Keratinocyte (primary cell): Measurements from ENCODE around the gene DPP3. TPM values are rescaled to one million over a fixed set of nuclear protein-coding genes. Genes with fewer than 3 reads are reported as not detected.

Source experiments
- DNase-seq: peaks from one replicate; pipeline ENCODE4 v3.0.0-alpha.2; 2011; ENCODE audit warnings: low read depth, missing footprints, low spot score
- FAIRE-seq: peaks from 2 replicates; lab custom pipeline; 2011; peaks lifted over from hg19 to GRCh38; lab: Jason Lieb, UNC
- H2AFZ ChIP-seq: 2 replicates; pipeline ENCODE4 v1.6.0; 2012; ENCODE audit warnings: low read length, control low read depth, inconsistent platforms; ENCODE audit not compliant: control insufficient read depth
- H3K27ac ChIP-seq: 2 replicates; pipeline ENCODE4 v1.5.1; 2011; ENCODE audit warnings: low read length; ENCODE audit not compliant: control insufficient read depth, insufficient read depth
- H3K27me3 ChIP-seq: 3 replicates; pipeline ENCODE4 v1.6.0; 2011; ENCODE audit warnings: low read length; ENCODE audit not compliant: control insufficient read depth, insufficient read depth; ENCODE audit errors: extremely low read depth
- H3K36me3 ChIP-seq, 2 experiments: 2 replicates in 1 of 2; 3 replicates in 1 of 2; pipeline ENCODE4 v1.5.1; 2011; ENCODE audit warnings: low read length in 2 of 2, mild to moderate bottlenecking in 1 of 2; ENCODE audit not compliant: control insufficient read depth in 2 of 2, insufficient read depth in 2 of 2; ENCODE audit errors: extremely low read depth in 1 of 2
- H3K4me1 ChIP-seq: 3 replicates; pipeline ENCODE4 v1.5.1; 2011; ENCODE audit warnings: low read length; ENCODE audit not compliant: control insufficient read depth, insufficient read depth; ENCODE audit errors: extremely low read depth
- H3K4me2 ChIP-seq: 3 replicates; pipeline ENCODE4 v1.6.0; 2011; ENCODE audit warnings: low read depth, low read length; ENCODE audit not compliant: control insufficient read depth, insufficient read depth; ENCODE audit errors: extremely low read depth
- H3K4me3 ChIP-seq, 3 experiments: fragments of 200-600 bp in 1 of 3; sonication (generic) in 1 of 3; 2 replicates in 2 of 3; 3 replicates in 1 of 3; pipeline ENCODE4 v1.5.1; 2011 to 2016; ENCODE audit warnings: low read length in 3 of 3, mild to moderate bottlenecking in 3 of 3, control low read depth in 2 of 3, inconsistent platforms in 1 of 3, low read depth in 1 of 3, mixed read lengths in 1 of 3, mixed run types in 1 of 3, moderate library complexity in 1 of 3; ENCODE audit not compliant: control insufficient read depth in 2 of 3, insufficient read depth in 2 of 3; ENCODE audit errors: extremely low read depth in 1 of 3
- H3K79me2 ChIP-seq: 2 replicates; pipeline ENCODE4 v1.6.0; 2012; ENCODE audit warnings: low read length; ENCODE audit not compliant: control insufficient read depth, insufficient read depth
- H3K9ac ChIP-seq: 3 replicates; pipeline ENCODE4 v1.6.0; 2011; ENCODE audit warnings: low read length; ENCODE audit not compliant: control insufficient read depth, insufficient read depth; ENCODE audit errors: extremely low read depth
- H3K9me1 ChIP-seq: 3 replicates; pipeline ENCODE4 v1.6.0; 2011; ENCODE audit warnings: low read length; ENCODE audit not compliant: control insufficient read depth, insufficient read depth; ENCODE audit errors: extremely low read depth
- H3K9me3 ChIP-seq: 2 replicates; pipeline ENCODE4 v1.5.1; 2012; ENCODE audit warnings: low read depth, low read length; ENCODE audit not compliant: control insufficient read depth
- H4K20me1 ChIP-seq: 3 replicates; pipeline ENCODE4 v1.6.0; 2011; ENCODE audit warnings: low read length; ENCODE audit not compliant: control insufficient read depth, insufficient read depth; ENCODE audit errors: extremely low read depth
- EZH2 ChIP-seq: IDR thresholded peaks from one replicate; pipeline ENCODE4 v1.6.1; 2012; ENCODE audit warnings: inconsistent platforms, mild to moderate bottlenecking, low read length, moderate library complexity
- dilution Hi-C: fragments of 300-500 bp; cut with MboI; formaldehyde crosslinking; loops from one replicate; pipeline ENCODE4 v1.7.0; 2020; ENCODE audit warnings: low sequenced_read_pairs; ENCODE audit not compliant: extremely low pct_ligation_motif_present
- polyA plus RNA-seq, 5 experiments: library from polyadenylated mRNA; depleted of rRNA in 3 of 5; stranded (reverse) in 3 of 5; stranded (forward) in 1 of 5; unstranded in 1 of 5; fragments of >200 nt; gene quantifications; 1 replicate in 1 of 5; 2 replicates in 3 of 5; 3 replicates in 1 of 5; pipeline versions ENCODE4 v1.2.1 to v1.2.3, GENCODE V29; 2011 to 2012; ENCODE audit warnings: missing spikeins in 2 of 5, low read depth in 1 of 5, low replicate concordance in 1 of 5
- TF ChIP-seq, protein P1 (sequence below), 3 experiments: IDR thresholded peaks in 1 of 3; conservative IDR thresholded peaks in 1 of 3; optimal IDR thresholded peaks in 1 of 3; 2 replicates in 2 of 3; 3 replicates in 1 of 3; pipeline versions ENCODE3 to v1.5.1; 2011; ENCODE audit warnings: low read length in 3 of 3, mild to moderate bottlenecking in 3 of 3, moderate library complexity in 2 of 3, control low read depth in 1 of 3, inconsistent platforms in 1 of 3; ENCODE audit not compliant: insufficient read depth in 2 of 3; ENCODE audit errors: extremely low read depth in 1 of 3

DPP3 gene
- polyA plus RNA-seq, 1 donor (not counting 4 experiments of a cell fraction or from before 2014, with no cell fraction given) = 57.9 TPM

- H3K27me3 ChIP-seq = no peaks in the 10 kb centered on the region
- H3K4me2 ChIP-seq = no peak overlapping the region
- H3K9me3 ChIP-seq = no peaks in the 10 kb centered on the region
- peaks cover 6 to 7% of the 10 kb centered on the region in 2 experiments for H3K36me3 ChIP-seq
- dilution Hi-C loops = no loop called here
- peaks cover 3% of the 10 kb centered on the region for H3K79me2 ChIP-seq
- no peaks in the 10 kb centered on the region for H3K4me1 ChIP-seq
- no peak for DNase-seq
- H3K9me1 ChIP-seq = no peaks in the 10 kb centered on the region
- no peak overlapping the region for H2AFZ ChIP-seq
- no peak overlapping the region for H3K9ac ChIP-seq
- no peak for TF ChIP-seq EZH2
- TF ChIP-seq, protein P1, sequence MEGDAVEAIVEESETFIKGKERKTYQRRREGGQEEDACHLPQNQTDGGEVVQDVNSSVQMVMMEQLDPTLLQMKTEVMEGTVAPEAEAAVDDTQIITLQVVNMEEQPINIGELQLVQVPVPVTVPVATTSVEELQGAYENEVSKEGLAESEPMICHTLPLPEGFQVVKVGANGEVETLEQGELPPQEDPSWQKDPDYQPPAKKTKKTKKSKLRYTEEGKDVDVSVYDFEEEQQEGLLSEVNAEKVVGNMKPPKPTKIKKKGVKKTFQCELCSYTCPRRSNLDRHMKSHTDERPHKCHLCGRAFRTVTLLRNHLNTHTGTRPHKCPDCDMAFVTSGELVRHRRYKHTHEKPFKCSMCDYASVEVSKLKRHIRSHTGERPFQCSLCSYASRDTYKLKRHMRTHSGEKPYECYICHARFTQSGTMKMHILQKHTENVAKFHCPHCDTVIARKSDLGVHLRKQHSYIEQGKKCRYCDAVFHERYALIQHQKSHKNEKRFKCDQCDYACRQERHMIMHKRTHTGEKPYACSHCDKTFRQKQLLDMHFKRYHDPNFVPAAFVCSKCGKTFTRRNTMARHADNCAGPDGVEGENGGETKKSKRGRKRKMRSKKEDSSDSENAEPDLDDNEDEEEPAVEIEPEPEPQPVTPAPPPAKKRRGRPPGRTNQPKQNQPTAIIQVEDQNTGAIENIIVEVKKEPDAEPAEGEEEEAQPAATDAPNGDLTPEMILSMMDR (optimal IDR thresholded peaks at IDR 0.05 in 1 of 3, IDR thresholded peaks at IDR 0.05 in 1 of 3, conservative IDR thresholded peaks at IDR 0.05 in 1 of 3; ENCODE audit: extremely low read depth in 1 of 3, insufficient read depth in 2 of 3, low read length in 3 of 3) = no peak
- H3K27ac ChIP-seq = no peak overlapping the region
- H3K4me3 ChIP-seq = no peak overlapping the region
- no peak for FAIRE-seq
- no peaks in the 10 kb centered on the region for H4K20me1 ChIP-seq
Observed at GRCh38 chr11:66432597-66432996, 47.6 kb upstream of the DPP3 start.

- no peak for DNase-seq
- Histone ChIP-seq H2AFZ (peak overlapping the region; percentile 99), H3K9ac (peak overlapping the region; percentile 91), H3K9me1 (no peaks in the 10 kb centered on the region), H3K27me3 (no peaks in the 10 kb centered on the region), H3K4me1 (peaks cover 5% of the 10 kb centered on the region), H3K27ac (peak overlapping the region; percentile 94), H3K4me3 (peak overlapping the region; percentile 54 to 75 (median 68)), H3K79me2 (peaks cover 9% of the 10 kb centered on the region), H3K36me3 (peaks cover 4 to 7% of the 10 kb centered on the region in 2 experiments), H3K9me3 (no peaks in the 10 kb centered on the region), H4K20me1 (no peaks in the 10 kb centered on the region), H3K4me2 (peak overlapping the region; percentile 96)
- dilution Hi-C loops = no loop called here
- TF ChIP-seq, protein P1 (optimal IDR thresholded peaks at IDR 0.05 in 1 of 3, IDR thresholded peaks at IDR 0.05 in 1 of 3, conservative IDR thresholded peaks at IDR 0.05 in 1 of 3; ENCODE audit: extremely low read depth in 1 of 3, insufficient read depth in 2 of 3, low read length in 3 of 3) = no peak
- TF ChIP-seq EZH2 = no peak
- FAIRE-seq = no peak
Observed at GRCh38 chr11:66437979-66438503, 42.2 kb upstream of the DPP3 start.
